HG02623 (cell line): Measurements from ENCODE around the gene PYROXD2.
A peak's percentile ranks its signal among the peaks of the same experiment; 100 is the strongest.

ENCODE experiments used
- ATAC-seq: cut with Tn5 transposase; IDR thresholded peaks from one replicate; pipeline ENCODE4 v1.9.1; 2021; ENCODE audit warnings: moderate library complexity; ENCODE audit not compliant: unreplicated experiment

The PYROXD2 gene

DNA sequence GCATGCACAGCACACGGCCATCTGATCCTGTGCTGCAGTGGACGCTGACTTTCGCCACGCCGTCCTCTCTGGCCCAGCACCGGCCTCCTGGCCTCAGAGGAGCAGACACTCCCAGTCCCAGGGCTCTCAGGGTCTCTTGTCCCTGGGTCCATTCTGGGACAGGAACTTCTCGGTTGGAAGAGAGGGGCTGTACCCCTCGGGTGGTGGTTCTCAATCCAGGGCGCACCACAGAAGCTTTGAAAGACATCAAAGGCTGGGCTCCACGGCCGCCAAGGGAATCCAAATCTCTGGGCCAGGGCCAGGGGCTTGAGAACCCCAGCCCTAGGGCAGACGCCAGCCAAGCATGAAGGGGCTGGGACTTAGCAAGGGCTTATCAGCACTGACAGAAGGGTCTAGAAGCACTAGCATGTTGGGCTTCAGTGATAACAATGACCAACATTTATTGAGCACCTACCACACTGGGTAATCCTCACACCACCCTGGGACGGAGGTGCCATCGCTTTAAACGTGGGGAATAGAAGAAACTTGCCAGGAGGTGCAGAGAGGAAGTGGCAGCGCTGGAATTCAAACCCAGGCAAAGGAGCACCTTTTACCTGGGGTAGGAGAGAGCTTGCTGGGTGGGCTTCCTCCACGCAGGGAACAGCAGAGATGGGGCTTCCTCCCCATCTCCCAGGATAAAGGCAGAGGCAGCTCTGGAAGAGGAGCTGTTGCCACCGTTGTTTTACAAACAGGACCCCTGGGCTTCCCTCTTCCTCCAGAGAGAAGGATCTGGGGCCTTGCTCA lies 1.8 kb upstream of the PYROXD2 start:
- ATAC-seq = no peak

DNA sequence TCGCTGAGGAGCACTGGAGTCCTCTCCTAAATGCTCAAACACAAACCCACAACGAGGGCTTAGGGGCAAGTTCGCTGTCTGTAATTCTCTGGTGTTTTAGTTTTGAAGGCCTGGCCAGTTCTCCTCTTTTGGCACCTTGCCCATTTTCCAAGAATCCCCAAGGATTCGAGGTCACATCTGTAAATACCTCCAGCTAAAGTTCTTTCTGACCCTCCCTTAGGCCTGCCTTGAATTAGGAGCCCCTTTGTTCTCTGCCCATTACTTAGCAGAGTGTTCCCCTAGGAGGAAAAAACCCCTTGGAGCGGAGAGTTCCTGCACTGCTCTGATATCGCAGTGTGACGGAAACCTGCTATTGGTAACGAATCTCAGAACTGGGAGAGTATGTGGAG lies 743 bp upstream of the PYROXD2 start:
- no peak for ATAC-seq

DNA sequence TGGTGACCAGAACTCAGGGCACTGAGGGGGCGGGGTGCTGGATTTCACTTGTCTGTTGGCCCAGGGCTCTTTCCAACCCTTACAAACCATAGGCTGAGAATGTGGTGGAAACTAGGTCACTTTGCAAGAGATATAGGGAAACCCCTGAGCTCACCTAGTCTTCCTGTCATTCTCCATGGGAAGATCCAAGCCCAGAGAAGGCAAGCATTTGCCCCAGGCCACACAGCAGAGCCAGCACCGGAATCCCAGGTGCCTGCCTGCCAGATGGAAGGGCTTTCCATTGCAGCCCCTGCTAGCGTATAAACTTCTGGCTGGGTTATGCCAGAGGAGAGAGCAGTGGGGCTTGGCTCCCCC lies 427 bp downstream of the PYROXD2 start:
- ATAC-seq = no peak

DNA sequence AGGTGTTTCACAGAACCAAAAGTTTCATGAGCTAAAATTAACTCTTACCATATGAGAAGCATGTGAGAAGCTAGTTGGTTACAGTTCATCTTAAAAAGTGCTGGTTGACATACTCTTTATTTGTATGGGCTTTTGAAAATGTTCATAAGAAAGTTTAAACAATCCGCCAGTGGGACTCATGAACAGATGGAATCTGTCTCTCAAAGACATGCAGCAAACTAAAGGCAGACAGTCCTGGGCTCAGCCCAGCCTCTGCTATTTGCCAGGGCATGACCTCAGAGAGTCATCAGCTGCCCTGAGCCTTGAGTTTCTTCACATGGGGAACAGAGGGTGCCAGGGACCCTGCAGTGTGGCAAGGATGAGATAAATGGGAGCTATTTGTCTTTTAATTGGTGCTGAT lies 3.2 kb downstream of the PYROXD2 start:
- no peak for ATAC-seq

DNA sequence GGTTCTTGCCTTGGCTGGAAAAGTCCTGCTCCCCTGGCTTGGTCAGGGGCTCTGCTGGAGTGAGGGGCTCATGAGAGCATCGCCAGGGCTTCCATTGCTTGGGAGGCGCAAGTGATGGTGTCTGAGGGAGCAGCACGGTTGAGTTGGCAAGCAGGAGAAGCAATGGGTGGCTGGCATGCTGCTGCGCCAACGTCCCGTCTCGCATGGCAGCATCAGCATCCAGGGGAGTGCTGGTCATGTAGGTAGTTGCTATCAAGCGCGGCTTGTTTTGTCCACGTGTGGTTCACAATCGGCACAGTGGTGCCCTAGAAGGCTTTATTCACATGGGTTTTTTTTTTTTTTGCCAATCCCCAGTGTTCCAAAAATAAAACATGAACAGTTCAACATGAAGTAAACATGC lies 3.8 kb downstream of the PYROXD2 start:
- ATAC-seq = no peak

DNA sequence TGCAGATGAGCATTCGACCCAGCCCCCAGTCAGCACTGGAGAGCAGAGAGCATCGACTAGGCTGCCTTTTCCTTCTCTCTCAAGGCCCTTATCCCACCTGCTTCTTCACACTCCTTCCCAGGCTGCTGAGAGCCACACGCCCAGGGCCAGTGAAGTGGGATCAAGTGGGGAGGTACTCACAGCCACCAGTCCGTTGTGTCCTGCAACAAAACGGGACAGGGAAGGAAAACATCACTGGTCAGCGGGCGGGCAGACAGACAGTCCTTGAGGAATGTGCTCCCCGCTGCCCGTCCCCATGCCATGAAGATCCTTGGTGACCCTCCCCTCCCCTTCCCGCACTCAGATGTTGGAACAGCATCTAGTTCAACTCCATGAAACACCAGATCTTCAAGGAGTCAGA lies 4.2 kb downstream of the PYROXD2 start:
- ATAC-seq = no peak

DNA sequence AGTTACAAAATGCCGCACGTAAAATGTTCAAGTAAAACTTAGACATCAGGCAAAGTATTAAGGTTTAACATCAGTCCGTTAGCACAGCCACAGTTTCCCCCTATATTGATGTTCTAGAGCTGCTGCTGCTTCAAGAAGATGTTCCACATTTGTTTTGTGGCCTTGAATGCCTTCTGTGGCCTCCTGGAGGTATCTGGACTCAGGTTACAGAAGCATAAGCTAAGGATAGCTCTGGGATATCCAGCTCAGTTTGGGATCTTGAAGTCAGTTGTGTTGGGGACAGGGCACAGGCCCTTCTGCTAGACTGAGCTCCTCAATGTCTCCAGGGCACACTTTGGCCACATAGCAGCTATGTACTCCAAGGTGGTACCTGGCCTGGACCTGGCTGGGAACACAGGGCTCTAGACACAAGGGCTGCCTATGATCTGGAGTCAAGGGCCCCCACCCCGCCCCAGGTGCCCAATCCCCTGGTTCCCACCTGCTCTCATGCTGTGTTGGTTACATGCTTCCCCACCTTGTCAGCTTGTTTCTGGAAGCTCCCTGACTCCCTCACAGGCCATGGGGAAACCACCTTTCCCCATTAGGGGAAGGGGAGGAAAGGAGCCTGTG lies 4.7 kb downstream of the PYROXD2 start:
- no peak for ATAC-seq

DNA sequence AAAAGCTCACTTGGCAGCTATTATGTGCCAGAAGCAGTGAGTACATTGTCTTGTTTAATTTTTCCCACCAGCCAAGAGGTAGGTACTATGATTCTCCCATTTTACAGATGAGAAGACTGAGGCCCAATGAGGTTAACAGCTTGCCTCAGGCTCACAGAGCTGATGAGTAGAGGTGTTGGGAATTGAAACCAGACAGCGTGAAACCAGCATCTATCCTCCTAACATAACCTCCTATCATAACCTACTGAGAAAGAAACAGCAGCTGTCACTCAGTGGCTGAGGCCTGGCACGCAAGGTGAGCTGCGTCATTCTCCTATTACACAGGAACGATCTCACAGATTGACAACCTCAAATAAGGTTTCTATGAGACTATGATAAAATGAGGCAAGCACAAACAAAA lies 6.2 kb downstream of the PYROXD2 start:
- no peak for ATAC-seq

DNA sequence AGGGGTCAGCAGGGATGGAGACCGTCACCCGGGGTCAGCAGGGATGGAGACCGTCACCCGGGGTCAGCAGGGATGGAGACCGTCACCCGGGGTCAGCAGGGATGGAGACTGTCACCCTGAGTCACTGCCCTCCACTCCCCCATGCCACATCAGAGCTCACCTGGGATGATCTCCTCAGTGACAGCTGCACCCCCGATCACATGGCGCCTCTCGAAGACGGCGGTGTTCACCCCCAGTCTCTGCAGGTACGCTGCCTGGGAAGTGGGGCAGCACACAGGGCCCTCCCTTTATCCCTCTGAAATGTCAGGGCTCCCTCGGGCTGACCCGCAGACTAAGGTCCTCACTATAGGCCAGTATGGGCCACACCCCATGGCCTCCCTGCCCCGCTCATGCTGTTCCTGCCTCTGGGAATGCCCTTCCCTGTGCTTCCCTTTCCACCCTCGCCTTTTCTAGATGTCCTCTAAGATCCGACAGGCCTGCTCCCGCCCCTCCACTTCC lies 7.2 kb downstream of the PYROXD2 start:
- no peak for ATAC-seq

DNA sequence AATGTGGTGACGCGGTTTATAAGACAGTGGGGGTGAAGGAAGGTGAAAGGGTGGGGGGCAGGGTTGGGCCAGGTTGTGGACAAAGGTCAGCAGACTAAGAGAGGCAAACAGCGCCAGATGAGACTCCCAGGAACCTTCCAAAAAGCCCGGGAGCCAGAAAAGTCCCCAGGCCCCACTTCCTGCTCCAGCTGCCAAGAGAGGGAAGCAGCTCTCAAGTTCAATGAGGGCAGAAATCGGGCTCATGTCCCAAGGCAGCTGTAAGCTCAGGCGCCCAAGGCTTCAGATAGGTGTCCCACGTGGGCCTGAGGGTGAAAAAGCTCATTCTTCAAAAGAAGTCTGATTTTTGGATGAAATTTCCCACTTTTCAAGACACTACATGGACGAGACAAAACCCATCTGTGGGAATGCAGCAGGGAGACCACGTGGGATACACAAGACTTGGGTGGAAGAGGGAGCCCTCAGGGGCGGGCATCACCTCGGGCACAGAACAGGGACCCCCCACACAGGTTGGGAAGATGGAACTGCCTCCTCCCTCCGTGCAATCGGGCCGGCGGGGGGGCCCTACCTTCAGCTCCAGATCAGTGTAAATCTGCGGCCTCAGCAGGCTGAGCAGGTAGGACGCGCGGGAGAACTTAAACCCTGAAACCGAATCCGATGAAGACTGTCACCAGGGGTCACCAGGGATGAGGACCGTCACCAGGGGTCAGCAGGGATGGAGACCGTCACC lies 7.8 kb downstream of the PYROXD2 start:
- ATAC-seq = no peak

DNA sequence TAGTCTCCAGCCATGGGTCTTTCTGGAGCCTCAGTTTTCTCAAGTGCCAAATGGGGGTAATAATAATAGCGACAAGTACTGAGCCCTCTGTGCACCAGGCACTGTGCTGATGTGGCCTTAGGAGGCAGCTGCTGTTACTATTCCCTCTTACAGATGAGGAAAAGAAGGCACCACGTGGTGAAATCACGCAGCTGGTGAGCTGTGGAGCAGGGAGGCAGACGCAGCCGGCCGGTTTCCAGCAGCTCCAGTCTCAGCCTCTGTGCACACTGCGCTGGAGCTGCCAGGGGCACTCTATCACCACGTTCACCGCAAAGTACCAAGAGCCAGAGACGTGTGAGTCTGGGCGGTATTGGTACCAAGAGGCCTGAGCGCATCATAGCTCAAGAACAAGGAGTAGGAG lies 9.6 kb downstream of the PYROXD2 start:
- ATAC-seq = no peak

DNA sequence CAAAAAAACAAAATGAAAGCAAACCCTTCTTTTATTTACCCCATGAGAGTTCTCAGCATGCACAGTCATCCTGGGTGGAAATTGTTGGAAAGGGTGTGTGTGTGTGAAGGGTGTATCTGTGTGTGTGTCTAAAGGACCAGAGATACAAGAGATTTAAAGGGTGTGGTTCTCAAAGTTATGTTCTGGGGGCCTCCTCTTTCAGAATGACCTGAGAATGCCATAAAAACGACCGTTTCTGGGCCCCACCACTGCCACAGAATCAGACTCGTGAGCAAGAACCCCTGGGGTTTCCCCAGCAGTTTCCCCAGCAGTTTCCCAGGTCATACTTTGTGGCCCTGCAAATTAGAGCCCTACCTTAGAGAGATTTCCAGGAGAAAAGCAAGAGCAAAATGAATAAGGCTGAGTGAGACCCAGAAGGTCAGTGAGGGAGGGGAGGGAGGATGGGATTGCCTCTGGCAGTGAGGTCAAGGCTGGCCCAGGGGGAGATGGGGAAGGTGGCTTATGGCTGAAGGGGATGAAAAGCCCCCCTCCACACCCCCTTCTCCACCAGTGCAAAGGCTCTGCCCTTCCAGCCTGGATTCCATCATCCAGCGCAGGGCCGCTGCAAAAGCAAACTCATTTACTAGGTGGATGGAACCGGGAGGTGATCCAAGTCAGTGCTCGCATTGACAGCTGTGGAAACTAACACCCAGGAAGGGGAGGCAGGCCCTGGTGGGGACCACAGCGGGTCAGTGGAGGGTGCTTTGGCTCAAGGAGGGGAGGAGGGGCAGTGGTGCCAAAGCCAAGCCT lies 10.2 kb downstream of the PYROXD2 start:
- peak; percentile 54 for ATAC-seq

DNA sequence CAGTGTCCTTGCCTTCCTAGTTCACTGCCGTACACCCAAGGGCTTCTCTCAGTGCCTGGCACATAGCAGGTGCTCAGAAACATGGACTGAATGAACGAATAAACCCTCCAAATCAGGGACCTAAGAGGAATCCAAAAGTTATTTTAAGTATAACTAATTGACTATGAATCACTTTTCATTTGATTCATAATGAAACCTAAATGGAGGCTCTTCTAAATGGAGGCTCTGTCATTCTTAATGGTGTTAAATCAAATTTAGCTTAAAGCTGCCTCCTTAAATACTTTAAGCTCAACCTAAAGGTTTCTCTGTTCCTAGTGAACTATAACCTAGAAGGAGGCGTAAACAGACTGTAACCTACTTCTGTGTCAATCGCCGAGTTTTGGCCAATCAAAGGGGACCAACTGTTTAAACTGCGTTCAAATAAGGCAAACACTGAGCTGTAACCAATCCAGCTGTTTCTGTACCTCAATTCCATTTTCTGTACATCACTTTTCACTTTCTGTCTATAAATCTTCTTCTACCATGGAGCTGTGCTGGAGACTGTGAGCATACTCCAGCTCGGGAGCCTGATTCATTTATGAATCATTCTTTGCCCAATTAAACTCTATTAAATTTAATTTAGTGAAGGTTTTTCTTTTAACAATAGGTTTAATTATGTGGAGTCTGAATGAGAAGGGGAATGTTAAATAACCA lies 11.0 kb downstream of the PYROXD2 start:
- ATAC-seq = no peak

DNA sequence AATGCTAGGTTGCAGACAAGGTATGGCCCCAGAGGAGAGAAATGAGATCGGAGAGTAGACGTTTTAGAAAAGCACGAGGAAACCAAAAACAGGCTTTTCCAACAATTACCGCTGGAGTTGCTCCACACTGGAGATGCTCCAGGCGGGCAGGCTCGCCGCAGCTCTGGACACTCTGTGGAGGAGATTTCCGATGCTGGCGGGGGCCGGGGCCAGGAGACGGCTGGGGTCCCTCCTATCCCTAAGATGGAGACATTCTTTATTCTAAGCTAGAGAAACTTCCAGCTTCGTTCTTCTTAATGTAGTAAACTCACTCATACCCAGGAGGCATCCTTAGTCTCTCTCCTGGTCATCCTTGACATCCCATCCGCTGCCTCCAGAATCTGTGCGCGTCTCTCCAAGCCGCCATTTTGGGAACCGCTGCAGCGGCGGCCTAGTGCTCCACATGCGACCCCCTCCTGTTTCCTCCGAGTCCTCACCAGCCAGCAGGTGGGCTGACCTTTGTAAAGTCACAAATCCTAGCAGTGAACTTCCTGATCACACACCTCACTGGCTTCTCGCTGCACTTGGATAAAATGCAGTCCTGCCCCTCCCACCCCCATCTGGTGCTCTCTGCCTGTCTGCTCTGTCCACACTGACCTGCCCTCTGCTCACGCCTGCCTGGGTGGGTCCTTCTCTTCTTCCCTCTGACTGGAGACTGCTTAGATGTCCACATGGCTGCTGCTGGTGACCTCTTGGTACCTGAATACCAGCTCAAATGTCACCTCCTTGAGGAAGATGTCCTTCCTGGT lies 11.9 kb downstream of the PYROXD2 start:
- ATAC-seq = no peak

DNA sequence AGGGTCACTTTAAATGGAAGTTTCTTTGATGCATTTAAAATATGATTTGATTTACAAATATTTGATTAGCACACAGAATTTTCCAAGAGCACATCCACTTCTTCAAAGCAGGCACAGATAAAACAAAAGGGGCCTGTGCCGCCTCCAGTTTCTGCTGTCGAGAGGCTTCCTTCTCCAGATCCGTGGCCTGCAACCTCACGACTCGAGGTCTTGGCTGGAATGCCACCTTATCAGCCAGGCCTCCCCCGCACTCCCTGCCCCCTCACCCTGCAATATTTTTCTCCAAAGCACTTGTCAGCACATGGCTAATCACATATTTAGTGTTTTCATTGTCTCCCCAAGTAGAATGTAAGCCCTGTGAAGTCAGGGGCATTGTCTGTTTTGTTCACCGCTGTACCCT lies 12.5 kb downstream of the PYROXD2 start:
- ATAC-seq = no peak

DNA sequence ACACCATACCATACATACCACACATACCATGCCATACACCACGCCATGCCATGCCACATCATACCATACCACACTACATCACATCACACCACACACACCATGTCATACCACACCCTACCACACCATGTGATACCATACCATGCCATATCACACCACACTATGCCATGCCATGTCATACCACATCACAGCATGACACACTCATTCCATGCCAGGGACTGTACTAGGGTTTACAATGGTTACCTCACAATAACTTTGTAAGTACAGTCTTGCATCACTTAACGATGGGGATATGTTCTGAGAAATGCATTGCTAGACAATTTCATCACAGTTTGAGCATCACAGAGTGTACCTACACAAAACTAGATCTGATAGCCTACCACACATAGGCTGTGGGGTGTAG lies 14.5 kb downstream of the PYROXD2 start:
- no peak for ATAC-seq

DNA sequence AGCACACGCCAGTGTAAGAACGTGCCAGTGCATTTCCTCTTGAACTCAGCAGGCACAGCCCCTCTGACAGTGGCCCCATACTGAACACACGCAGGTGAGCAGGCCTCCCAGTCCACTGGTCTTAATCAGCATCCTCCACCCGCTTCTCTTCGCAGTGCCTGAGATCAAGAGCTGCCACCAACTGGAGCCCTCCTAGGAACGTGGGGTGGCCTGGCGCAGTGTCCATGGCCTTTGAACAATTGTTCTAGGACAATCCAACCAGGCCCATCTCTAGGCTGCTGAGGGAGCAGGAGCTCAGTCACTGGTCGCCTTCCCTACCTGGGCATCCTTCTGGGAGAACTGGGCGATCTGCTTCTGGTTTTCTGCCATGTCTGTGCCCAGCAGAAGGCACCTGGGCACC lies 15.2 kb downstream of the PYROXD2 start:
- no peak for ATAC-seq

DNA sequence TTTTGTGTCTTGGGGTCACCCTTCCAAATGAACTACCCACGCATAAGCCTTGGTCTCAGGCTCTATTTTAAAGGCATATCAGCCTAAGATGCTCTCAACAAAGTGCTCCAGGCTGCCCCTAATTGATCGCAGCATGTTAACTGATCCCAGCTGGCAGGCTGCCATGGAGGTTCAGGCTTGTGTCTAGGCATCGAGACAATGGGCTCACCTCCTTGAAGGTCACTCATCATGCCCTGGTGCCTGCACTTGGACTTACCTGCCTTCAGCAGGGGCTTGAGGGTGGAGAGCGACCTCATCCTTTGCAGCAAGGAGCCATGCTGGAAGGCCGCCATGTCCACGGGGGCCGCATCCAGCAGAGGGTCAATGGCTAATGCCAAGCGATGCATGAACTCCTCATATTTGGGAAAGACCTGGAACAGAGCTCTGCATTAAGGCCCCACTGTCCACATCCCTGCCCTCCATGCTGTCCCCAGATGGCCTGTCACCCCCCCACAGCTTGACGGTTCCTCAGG lies 17.8 kb downstream of the PYROXD2 start:
- ATAC-seq = no peak
